ENCODE data around the gene GLB1L2. TPM values are rescaled to one million over a fixed set of nuclear protein-coding genes. Genes with fewer than 3 reads are reported as not detected.
A peak's percentile ranks its signal among the peaks of the same experiment; 100 is the strongest.

GLB1L2 gene
- total RNA-seq, 1 experiment from 2014 or later, result 1.1 TPM

DNA sequence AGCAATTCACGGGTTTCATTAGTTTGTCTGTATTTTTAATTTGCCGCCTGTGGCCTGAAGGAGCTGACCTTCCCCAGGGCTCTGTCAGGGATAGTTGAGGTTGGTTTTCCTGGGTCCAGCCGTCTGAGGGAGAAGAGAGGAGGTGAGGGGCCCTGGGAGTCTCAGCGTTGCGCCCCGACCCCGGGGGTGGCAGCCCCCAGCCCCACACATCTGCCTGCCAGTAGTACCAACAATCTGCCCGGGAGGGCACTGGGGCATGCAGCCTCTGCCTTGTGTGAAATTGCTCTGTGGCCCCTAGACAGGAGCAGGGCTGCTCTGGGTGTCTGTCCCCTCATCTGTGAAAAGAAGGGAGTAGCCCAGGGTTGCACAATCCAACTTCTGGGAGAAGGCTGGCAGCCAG is 73.6 kb downstream of the GLB1L2 start:
- no peak for DNase-seq (ENCODE audit: low read depth, low spot score)
- in situ Hi-C loops (cut with HindIII; ENCODE audit: low pct_unique_long_range_greater_than_20kb, low sequenced_read_pairs), result no loop called here

DNA sequence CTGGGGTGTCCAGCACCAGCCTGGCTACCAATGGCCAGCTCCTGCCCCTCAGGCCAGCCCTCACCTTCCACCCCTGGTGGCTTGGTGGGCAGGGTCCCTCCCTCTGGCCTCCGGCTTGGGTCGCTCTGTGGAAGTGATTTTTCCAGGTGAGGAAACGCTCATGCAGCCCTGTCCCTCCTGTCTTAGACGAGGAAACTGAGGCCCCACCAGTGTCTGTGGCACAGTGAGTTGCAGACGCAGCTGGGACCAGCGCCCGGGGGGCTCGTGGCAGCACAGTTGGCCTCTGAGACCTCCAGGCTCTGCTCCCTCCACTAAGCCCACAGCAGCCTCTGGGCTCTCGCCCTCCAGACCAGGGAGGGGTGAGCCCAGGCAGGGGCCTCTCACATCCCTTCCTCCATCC is 74.1 kb downstream of the GLB1L2 start:
- in situ Hi-C loops (cut with HindIII; ENCODE audit: low pct_unique_long_range_greater_than_20kb, low sequenced_read_pairs), result no loop called here
- DNase-seq (ENCODE audit: low read depth, low spot score), result no peak

DNA sequence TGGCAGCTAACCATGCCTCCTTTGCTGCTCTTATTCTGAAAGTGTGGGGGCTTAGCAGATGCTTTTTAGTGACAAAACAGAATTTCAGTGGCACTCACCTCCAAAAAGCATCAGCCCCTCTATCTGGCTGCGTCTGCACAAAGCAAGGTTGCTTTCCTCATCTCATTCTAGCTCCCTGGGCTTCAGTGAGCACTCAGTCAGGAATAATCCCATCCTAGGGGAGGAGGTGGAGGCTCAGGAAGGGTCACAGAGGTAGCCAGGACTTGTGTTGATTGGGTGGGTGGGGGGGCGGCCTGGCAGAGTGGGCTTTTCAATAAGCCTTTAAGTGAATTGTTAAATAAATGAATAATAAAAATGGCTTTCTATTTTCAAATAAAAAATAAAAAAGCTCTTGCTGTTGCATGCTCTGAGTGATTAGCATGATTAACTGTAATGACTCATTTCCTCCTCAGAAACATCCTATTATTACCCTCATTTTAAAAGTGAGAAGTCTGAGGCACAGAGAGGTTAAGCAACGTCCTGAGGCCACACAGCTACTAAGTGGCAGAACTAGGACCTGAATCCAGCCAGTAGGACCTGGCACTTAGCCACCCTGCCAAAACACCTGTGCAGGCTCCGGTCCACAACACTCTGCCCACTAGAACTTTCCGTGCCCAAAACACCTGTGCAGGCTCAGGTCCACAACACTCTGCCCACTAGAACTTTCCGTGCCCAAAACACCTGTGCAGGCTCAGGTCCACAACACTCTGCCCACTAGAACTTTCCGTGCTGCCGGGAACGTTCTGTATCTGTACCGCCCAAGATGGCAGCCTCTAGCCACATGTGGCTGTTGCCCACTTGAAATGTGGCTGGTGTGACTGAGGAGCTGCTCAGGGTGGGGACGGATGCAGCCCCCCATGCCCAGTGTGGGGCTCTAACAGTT is 74.7 kb downstream of the GLB1L2 start:
- DNase-seq (ENCODE audit: low read depth, low spot score), result no peak
- in situ Hi-C loops (cut with HindIII; ENCODE audit: low pct_unique_long_range_greater_than_20kb, low sequenced_read_pairs), result no loop called here

DNA sequence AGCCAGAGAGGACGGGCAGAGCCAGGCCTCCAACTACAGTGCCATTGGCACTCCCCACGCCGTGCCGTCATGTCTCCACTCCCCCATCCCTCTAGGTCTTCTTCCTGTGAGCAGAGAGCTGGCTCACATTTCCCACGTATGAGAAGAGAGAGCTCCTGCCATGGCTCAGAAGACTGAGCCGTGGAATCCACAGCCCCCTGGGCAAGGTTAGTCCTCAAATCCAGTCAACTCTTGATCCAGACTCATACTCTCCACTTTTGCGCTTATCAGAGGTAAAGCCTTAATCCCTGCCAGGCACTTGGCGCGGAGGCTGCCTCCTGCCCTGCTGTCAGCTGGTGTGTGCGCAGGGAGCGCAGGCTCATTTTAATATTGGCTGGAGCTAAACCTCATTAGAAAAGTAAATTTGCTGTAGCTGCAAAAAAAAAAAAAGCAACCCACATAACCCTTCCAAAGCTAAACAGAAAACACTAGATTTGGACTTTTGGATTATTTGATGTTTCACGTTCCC is 75.6 kb downstream of the GLB1L2 start:
- in situ Hi-C loops (cut with HindIII; ENCODE audit: low pct_unique_long_range_greater_than_20kb, low sequenced_read_pairs), result no loop called here

DNA sequence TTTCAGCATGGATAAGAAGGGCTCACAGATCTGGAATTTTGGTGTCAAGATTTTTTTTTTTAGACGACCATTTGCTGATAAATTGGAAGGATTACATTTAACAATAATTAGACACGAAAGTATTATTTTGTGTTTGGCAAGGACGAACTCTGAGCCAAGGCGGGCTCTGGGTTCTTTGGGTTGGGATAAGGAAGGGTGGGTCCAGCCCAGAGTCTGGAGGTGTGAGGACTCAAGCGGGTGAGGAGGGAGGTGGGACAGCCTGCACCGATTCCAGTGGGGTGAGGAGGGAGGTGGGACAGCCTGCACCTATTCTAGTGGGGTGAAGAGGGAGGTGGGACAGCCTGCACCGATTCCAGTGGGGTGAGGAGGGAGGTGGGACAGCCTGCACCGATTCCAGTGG is 76.1 kb downstream of the GLB1L2 start:
- DNase-seq (ENCODE audit: low read depth, low spot score), result no peak
- in situ Hi-C loops (cut with HindIII; ENCODE audit: low pct_unique_long_range_greater_than_20kb, low sequenced_read_pairs), result no loop called here

More for the DNA sequence above, 75.6 kb downstream of the GLB1L2 start:
- DNase-seq (ENCODE audit: low read depth, low spot score), result no peak

DNA sequence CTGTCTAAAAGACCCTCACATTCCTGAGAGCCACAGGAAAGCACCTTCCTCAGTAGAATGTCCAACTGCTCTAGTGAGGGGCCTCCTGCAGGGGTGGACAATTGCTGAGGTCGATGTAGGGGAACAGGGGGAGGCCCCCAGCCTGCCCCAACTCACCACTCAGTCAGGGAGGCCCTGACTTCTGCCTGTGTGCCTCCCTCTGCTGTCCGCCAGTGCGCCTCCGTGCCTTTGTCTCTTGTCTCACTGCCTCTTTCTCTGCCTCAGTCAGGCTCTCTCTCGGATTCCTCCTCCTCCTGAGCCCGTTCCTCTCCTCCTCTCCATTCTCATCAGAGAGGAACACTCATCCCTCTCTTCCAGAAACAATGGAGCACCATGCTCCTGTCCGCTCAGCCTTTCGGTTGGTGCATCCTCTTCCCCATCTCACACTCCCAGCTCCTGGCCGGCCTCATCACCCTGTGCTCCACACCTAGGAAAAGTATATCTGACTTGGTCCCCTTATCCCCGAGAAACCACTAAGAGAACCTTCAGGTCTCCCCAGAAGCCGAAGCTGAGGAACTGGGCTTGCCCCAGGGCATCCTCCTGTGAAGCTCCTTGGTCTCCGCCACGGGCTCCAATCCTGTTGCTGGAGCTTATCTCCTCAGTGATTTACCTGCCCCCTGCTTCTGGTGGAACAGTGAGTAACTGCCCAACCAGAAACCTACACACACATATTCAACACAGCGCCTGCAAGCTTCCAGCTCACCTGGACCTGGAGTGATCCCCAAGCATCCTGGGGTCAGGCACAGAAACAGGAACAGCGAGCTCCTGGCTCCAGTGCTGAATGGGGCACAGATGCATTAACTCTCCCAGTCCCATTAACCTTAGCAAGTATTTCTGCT is 78.0 kb downstream of the GLB1L2 start:
- in situ Hi-C loops (cut with HindIII; ENCODE audit: low pct_unique_long_range_greater_than_20kb, low sequenced_read_pairs), result no loop called here
- DNase-seq (ENCODE audit: low read depth, low spot score), result no peak

DNA sequence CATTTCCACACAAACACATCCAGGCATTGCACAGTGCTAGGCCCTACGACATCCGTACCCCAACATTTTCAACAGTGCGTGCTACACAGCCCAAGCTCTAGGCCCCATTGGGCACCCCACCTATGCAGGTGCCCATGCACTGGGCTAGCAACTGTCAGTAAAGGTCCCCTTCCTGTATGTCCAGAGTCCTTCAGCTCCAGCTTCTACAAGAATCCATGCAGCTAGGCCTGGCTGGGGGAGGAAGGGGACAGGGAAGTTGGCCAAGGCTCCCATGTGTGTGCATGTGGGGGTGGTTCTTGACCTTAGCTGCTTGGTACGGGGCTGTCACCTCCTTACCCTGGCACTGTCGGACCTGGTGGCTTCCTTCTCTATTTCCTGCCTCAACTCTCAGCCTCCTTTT is 79.0 kb downstream of the GLB1L2 start:
- in situ Hi-C loops (cut with HindIII; ENCODE audit: low pct_unique_long_range_greater_than_20kb, low sequenced_read_pairs), result no loop called here
- no peak for DNase-seq (ENCODE audit: low read depth, low spot score)

DNA sequence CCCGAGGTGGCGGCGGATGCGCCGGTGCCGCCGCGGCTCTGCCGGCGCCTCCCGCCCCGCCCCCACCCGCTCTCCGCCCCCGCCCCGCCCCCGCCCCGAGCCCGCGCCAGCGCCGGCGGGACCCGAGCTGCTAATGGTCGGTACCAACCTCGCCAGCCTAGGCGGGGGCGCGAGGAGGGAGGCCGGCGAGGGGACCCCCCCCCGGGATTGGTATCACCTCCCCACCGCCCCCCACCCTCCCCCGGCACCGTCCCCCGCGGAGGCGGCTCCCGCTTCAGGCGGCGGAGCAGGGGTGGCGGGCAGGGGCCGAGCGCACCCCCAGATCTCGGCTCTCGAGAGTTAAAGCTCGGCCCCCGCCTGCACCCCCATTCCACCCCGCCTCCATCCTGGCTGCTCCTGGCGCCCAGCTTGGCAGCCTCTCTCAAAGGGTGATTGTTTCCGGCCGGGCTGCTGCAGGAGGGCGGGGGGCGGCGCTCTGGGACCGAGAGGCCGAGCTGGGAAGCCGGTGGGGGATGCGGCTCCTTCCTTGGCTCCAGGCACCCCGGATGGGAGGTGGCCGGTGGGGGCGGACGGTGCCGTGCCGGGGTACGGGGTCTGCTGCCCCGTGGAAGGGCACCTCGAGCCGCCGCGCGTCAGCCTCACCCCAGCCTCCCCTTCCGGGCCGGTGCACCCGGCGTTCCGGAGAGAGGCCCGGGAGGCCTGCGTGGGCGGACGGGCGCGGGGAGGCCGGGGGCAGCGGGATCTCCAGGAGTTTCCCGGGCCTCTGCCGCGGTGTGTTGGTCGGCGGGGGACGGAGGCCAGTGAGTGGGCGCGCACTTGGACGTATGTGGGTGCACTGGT is 80.6 kb downstream of the GLB1L2 start, which contains the start of gene B3GAT1:
Gene B3GAT1, minus strand, starts transcription at position 40 of the 840 bp plus-strand sequence. CDS start 24,583 bp downstream, outside the sequence.
- in situ Hi-C loops (cut with HindIII; ENCODE audit: low pct_unique_long_range_greater_than_20kb, low sequenced_read_pairs), result no loop called here
- peak; percentile 35 for DNase-seq (ENCODE audit: low read depth, low spot score)

DNA sequence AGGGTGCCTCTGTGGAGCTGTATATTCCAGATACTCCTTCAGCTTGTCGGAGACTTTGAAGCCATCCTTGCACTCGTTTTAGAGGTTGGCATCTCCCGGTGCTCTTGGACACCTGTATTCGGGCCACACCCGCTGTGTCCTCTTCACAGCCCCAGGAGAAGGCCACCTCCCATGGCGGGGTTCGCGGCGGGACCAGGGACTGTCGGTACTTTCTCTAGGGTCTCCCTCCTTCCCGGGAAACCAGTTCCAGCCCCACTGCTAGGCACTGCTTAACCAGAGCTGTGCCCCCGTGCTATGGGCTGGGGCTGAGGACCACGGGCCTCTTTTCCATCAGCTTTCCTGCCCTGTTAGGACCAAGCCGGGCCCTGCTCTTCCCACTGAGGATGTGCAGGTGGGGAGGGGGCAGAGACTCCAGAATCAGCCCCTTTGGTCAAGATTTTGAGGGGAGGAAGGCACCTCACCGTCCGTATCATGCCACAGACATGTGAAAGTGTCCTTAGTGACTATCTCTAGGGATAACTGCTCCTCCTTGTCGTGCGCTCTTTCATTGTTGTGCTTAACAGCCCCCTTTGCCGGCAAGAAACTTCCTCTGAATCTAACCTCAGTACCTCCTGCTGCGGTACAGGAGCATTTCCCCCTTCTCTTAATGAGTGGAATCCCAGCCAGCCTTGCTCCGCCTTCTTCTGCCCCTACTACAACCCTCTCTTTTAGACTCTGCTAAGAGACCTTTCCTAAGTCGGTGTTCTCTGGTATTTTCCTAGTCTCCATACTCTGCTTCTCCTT is 81.4 kb downstream of the GLB1L2 start:
- DNase-seq (ENCODE audit: low read depth, low spot score), result no peak
- in situ Hi-C loops (cut with HindIII; ENCODE audit: low pct_unique_long_range_greater_than_20kb, low sequenced_read_pairs), result no loop called here

DNA sequence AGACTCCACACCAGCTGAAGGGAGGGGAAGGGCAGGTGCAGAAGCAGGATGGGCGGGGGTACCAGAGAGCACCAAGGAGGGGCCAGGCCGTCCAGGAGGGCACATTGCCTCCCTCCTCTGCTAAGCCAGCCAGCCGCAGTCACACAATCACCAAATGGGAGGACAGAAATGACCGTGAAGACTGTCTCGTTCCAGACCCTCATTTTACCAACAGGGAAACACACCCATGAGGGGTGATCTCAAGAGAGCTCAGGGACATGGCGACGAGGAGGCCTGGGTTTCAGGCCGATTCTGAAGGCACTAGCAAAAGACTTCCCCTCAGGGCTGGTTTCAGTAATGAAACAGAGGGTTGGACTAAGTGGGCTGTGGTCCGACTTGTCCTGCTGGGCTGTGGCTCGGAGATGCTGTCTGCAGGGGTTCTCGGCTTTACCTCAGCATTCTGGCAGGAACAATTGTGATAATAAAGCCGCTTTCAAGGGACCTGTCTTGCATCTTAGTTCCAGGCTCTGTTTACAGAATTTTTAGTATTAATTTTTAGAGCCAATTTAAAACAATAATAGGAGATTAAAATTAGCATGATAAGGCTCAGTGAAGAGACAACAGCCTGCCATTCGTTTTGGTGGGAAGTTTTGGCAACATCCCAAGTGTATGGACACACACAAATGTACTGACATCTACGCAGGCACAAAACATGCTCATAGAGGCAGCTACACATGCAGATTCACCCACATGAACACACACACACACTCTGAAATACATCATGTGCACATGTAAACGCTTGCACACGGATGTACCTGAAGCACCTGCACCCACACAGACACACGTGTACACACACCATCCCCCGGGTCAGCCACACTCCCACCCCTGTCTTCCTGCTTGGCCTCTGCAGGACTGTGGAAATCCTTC is 82.3 kb downstream of the GLB1L2 start:
- in situ Hi-C loops (cut with HindIII; ENCODE audit: low pct_unique_long_range_greater_than_20kb, low sequenced_read_pairs), result no loop called here
- DNase-seq (ENCODE audit: low read depth, low spot score), result no peak

DNA sequence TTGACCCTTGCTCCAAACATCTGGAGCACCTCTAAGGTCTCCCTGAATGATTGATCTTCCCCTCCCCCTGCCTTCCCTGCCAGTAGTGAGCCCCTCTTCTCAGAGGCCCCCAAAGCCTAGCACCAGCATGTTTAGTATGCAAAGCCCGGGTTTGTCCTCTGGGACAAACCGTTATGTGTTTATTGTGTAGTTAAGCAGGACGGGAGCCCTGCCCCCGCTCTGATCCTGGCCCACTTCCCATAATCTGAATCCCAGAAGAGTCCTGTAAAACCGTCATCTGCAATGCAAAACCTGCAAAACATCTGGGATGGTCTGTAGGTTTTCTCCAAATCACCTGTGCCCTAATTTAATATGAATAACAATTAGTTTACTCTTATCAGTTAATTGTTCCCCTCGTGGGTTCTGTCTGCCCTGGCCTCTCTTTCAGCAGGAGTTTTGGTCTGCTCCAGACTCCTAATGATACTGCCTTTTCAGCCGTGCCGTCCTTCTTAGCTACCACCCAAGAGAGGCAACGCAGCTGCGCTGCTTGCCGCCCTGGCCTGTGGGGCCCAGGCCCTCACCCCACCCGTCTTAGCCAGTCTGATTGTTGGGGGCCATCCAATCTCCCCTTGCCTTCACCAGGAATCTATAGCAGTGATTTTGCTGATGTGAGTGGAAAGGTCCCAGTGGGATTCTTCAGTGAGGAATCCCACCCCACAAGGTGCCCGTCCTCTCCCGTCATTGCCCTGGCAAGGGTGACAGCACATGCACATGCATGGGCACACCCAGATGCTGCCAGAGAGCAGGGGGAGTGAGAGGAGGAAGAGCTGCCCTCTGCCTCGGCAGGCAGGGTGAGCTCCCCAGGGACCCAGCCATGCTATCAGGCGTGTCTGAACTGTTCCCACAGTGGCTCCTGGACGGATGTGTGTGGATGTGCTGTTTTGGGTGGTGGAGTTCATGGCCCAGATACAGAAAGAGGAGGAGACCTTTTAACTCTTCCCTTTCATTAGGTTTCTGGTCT is 83.3 kb downstream of the GLB1L2 start:
- in situ Hi-C loops (cut with HindIII; ENCODE audit: low pct_unique_long_range_greater_than_20kb, low sequenced_read_pairs), result no loop called here

DNA sequence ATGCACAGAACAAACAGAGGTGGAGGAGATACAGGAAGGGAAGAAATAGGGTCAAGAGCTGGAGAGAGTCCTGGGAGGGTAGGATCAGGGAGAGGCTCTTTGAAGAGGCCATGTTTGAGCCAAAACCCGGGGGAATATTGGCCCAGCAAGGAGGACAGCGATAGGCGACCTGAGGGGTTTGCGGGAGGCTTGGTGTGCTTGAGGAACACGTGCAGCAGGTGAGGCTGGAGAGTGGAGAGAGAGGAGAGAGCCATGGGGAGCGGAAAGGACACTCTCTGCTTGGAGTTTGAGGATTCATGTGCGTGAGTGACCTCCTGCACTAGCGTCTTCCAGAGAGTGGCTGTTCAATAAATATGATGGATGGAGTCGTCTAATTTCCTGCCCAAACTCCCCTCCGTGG is 84.9 kb downstream of the GLB1L2 start:
- in situ Hi-C loops (cut with HindIII; ENCODE audit: low pct_unique_long_range_greater_than_20kb, low sequenced_read_pairs), result no loop called here
- DNase-seq (ENCODE audit: low read depth, low spot score), result no peak

More for the DNA sequence above, 83.3 kb downstream of the GLB1L2 start:
- DNase-seq (ENCODE audit: low read depth, low spot score), result no peak

DNA sequence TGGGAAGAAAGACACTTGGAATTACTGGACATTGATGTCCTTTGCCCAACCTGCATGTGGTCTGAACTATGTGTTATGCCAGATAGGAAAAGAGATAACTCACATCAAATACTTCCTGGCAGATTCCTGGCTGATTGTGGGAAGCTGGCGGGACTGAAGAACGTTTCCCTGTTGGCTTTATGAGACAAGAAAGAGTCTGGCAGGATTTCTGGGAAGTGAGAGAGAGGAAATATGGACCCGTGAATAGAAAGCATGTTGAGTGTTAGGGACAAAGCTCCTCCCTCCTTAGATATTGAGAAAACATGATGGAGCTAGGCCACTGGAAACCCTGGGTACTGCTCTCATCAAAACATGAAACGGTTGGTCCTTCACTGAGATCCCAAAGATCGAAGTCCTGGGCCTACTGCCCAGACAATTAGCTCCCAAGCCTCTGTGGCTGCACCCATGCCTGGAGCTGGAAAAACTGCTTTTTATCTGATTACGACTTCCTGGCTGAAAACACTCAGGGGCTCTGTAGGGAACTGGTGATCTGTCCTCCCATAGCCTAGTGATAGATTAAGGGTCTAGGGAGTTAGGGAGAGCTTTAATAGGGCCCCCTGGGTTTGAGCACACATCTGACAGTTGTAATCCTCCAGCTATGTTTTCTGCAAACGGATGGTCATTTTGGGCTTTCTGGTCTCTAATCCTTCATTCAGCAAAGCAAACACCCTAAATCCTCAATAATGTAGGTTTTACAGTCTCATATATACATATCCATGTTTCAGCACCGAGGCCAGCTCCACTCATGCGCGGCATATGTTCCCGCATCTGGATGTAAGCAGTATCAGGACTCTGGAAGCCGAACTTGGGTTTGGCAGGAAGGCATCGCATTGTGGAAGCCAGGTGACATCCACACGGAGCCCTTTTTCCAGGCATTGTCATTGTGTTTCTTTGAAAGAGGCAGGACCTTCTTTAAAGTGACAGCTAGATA is 86.4 kb downstream of the GLB1L2 start:
- in situ Hi-C loops (cut with HindIII; ENCODE audit: low pct_unique_long_range_greater_than_20kb, low sequenced_read_pairs), result no loop called here
- DNase-seq (ENCODE audit: low read depth, low spot score), result peak; percentile 19

DNA sequence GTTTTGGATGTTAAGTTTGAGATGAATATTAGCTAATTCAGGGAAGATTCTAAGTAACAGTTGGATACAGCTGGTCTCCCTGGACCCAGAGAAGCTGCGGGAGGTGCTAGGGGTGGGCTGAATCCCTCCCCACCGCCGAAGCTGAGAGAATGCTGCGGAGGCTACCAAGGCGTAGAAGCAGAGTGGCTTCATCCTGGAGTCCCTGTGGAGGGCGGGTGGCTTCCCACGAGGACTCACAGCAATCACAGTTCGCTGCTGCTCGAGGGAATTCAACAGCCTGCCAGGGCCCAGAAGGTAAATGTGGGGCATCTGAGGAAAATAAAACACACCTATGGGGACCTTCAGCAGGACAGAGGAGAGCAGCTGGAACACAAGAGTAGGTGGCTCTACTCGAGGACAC is 91.3 kb downstream of the GLB1L2 start:
- DNase-seq (ENCODE audit: low read depth, low spot score), result no peak
- in situ Hi-C loops (cut with HindIII; ENCODE audit: low pct_unique_long_range_greater_than_20kb, low sequenced_read_pairs), result no loop called here

All from SK-MEL-5 (cell line).